Ovary (tissue), 9 donors: ENCODE data around the gene GAP43. TPM values are rescaled to one million over a fixed set of nuclear protein-coding genes. Genes with fewer than 3 reads are reported as not detected.
A peak's percentile ranks its signal among the peaks of the same experiment; 100 is the strongest.

Experiments
- DNase-seq, 5 donors: peaks; one replicate each; pipeline ENCODE4 v3.0.0-alpha.2; 2019 to 2020
- H3K27ac ChIP-seq, 2 donors: fragments of 200-600 bp; one replicate each; pipeline versions ENCODE4 v1.5.1 to v1.8.0; 2019 to 2022
- H3K27me3 ChIP-seq: fragments of 200-600 bp; one replicate; pipeline ENCODE4 v1.8.0; 2022
- H3K36me3 ChIP-seq: fragments of 200-600 bp; sonication (generic); one replicate; pipeline ENCODE4 v1.5.1; 2019
- H3K4me1 ChIP-seq: one replicate; pipeline ENCODE4 v1.8.1; 2013; ENCODE audit warnings: mild to moderate bottlenecking, moderate library complexity; ENCODE audit not compliant: insufficient read depth
- H3K4me3 ChIP-seq: fragments of 200-600 bp; sonication (generic); one replicate; pipeline ENCODE4 v1.5.1; 2017
- H3K9me3 ChIP-seq, 2 donors: fragments of 200-600 bp in 1 of 2; sonication (generic) in 1 of 2; one replicate each; pipeline versions ENCODE4 v1.5.1 to v1.8.1; 2013 to 2019; ENCODE audit warnings: mild to moderate bottlenecking in 1 of 2, moderate library complexity in 1 of 2
- CTCF ChIP-seq, 3 donors: fragments of 450-650 bp in 2 of 3; fragments of 200-600 bp in 1 of 3; IDR thresholded peaks; one replicate each; pipeline versions ENCODE4 v1.5.1 to v1.8.0; 2016 to 2022; ENCODE audit warnings: antibody characterized with exemption in 3 of 3, mild to moderate bottlenecking in 1 of 3
- EP300 ChIP-seq: sonication (generic); formaldehyde crosslinking; IDR thresholded peaks from one replicate; pipeline ENCODE4 v1.6.1; 2017; ENCODE audit warnings: antibody characterized with exemption
- POLR2A ChIP-seq: fragments of 450-650 bp; IDR thresholded peaks from one replicate; pipeline ENCODE4 v1.6.1; 2017; ENCODE audit warnings: antibody characterized with exemption, mild to moderate bottlenecking, moderate library complexity
- WGBS, 3 donors: extraction: QIAGEN DNeasy Blood & Tissue Kit in 1 of 3; methylation state at CpG; one replicate each; pipeline versions ENCODE4 v1.1.5 to v1.1.7; 2013 to 2017; 5-methylcytosine and 5-hydroxymethylcytosine counted together
- intact Hi-C, 4 donors: fragments of 100-400 bp; cut with DNase I; formaldehyde crosslinking; loops; one replicate each; pipeline versions ENCODE4 v1.11.0 to v1.15.1; 2022 to 2023
- polyA plus RNA-seq, 2 donors: library from polyadenylated mRNA; stranded (reverse); fragments of 200-250 nt in 1 of 2; fragments of 350-450 nt in 1 of 2; fragmentation: Illumina TruSeq in 1 of 2; extraction: RNeasy Lipid Tissue Mini Kit (QIAGEN cat#74804) in 1 of 2; gene quantifications; one replicate each; pipeline ENCODE4 v1.2.3, GENCODE V29; 2013 to 2014
- total RNA-seq, 7 donors: library from RNA; depleted of rRNA in 2 of 7; stranded (reverse); fragments of >200 nt in 2 of 7; fragmentation: NEBNext Ultra II Directional in 3 of 7; extraction: Animal tissue kit (Norgen Biotek cat#: 25700) in 3 of 7; gene quantifications; one replicate each; pipeline versions ENCODE4 v1.1.0 to v1.2.4, GENCODE V29; 2016 to 2023
- donor health status: DM: no; HTN: no; CAD: no; lungs with moderate emphysema.
- donor health status: DM: no; HTN: no; CAD: no.
- donor health status: Bipolar disorder and iron deficiency.
- donor health status: DM: yes; HTN: yes; CAD: no.
- donor health status: DM: no; HTN: no; CAD: no.
- donor health status: DM: yes; HTN: yes; CAD: no.

The GAP43 gene
- total and polyA plus RNA-seq, 9 donors, result 0.21 to 0.75 (median 0.29) TPM; not detected in 5

DNA sequence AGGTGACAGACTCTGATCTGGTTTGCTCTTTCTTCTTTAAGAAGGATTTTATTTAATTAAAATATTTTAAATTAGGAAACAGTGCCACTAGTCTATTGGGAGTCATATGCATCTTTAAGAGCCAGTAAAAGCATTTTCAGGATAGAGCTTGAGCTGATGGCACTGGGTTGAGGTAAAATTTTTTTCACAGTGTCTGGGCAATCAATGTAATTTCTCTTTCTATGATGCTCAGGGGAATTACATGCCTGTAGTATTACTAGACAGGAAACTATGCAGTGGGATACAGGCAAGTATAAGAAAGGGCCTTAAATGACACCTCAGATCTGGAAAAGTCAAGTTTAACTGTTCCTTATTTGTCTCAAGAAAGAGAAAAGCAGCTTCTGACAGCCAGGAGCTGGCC, 76.4 kb downstream of the GAP43 start:
- DNase-seq, result no peak
- no peak for TF ChIP-seq CTCF (IDR thresholded peaks at IDR 0.05)
- TF ChIP-seq POLR2A, result no peak
- TF ChIP-seq EP300, result no peak
- intact Hi-C loops, result loop anchor here in 2 of 4 donors (10.0 kb wide), 2 partner anchors 85 to 485 kb away; no protein-coding TSS in a partner anchor

DNA sequence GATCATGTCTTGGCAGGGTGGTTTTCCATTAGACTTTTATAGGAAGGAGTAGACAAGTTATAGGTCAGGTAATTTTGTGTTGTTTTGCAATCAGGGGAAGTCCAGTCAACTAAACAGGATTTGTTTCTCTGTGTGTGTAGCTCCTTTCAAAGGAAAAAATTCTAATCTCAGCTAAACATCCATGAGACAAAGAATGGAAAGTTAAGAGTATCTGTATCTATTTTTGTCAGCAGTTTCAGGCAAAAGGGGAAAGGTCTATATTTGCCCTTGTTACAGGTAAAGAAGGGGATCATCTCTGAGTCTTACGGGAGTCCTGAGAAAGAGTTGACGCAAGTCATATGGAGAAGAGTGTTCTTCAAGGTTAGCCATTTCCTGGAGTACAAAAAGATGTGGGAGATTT, 79.3 kb downstream of the GAP43 start:
- no peak for DNase-seq
- TF ChIP-seq POLR2A (no peak), CTCF (IDR thresholded peaks at IDR 0.05) (no peak), EP300 (no peak)
- H3K4me1 ChIP-seq, result peaks cover 8% of the 10 kb centered on the region
- intact Hi-C loops, result loop anchor here in 1 of 4 donors (10.0 kb wide), 1 partner anchor 82 kb away; no protein-coding TSS in a partner anchor
- no peak overlapping the region for H3K27ac ChIP-seq
- no peaks in the 10 kb centered on the region for H3K9me3 ChIP-seq
- no peaks in the 10 kb centered on the region for H3K27me3 ChIP-seq
- 97 to 99% (median 98%) methylated on average over 2 of the region's 2 CpGs for WGBS, 3 donors
- H3K36me3 ChIP-seq, result no peaks in the 10 kb centered on the region
- no peak overlapping the region for H3K4me3 ChIP-seq

More for the DNA sequence above, 76.4 kb downstream of the GAP43 start:
- Histone ChIP-seq H3K36me3 (no peaks in the 10 kb centered on the region), H3K4me1 (peaks cover 2% of the 10 kb centered on the region), H3K9me3 (no peaks in the 10 kb centered on the region), H3K4me3 (no peak overlapping the region), H3K27ac (no peak overlapping the region), H3K27me3 (no peaks in the 10 kb centered on the region)

GRCh38 chr3:115704661-115705338, 81.5 kb downstream of the GAP43 start:
- H3K27ac ChIP-seq, result peak overlapping the region in 1 of 2 donors; percentile 39

GRCh38 chr3:115706311-115706829, 83.1 kb downstream of the GAP43 start:
- no peak overlapping the region for H3K4me3 ChIP-seq
- DNase-seq, result peak in 2 of 5 donors; percentile 22 to 32
- no peaks in the 10 kb centered on the region for H3K36me3 ChIP-seq
- H3K9me3 ChIP-seq, result no peaks in the 10 kb centered on the region
- 10 to 28% (median 11%) methylated on average over 3 of the region's 3 CpGs for WGBS, 3 donors
- H3K27me3 ChIP-seq, result no peaks in the 10 kb centered on the region
- H3K27ac ChIP-seq, result peak overlapping the region in 1 of 2 donors; percentile 42
- intact Hi-C loops, result loop anchor here in 1 of 4 donors (10.0 kb wide), 1 partner anchor 78 kb away; no protein-coding TSS in a partner anchor
- H3K4me1 ChIP-seq, result peaks cover 5% of the 10 kb centered on the region
- TF ChIP-seq CTCF (IDR thresholded peaks at IDR 0.05), result no peak
- TF ChIP-seq POLR2A, result no peak
- TF ChIP-seq EP300, result no peak

More at GRCh38 chr3:115704661-115705338, 81.5 kb downstream of the GAP43 start:
- TF ChIP-seq EP300, result no peak
- TF ChIP-seq POLR2A, result no peak
- TF ChIP-seq CTCF (IDR thresholded peaks at IDR 0.05), result no peak
- Histone ChIP-seq H3K27me3 (no peaks in the 10 kb centered on the region), H3K4me1 (peaks cover 7% of the 10 kb centered on the region), H3K36me3 (no peaks in the 10 kb centered on the region), H3K9me3 (no peaks in the 10 kb centered on the region), H3K4me3 (no peak overlapping the region)
- DNase-seq, result peak in 1 of 5 donors; percentile 21
- intact Hi-C loops, result loop anchor here in 1 of 4 donors (10.0 kb wide), 1 partner anchor 80 kb away; no protein-coding TSS in a partner anchor
- 21 to 33% (median 27%) methylated on average over 4 of the region's 4 CpGs for WGBS, 3 donors
